SK-N-DZ (cell line): ENCODE measurements around the gene FST.

ENCODE experiments used
- DNase-seq: peaks from one replicate; pipeline ENCODE4 v3.0.0-alpha.2; 2015; ENCODE audit warnings: low spot score

Gene FST

GRCh38 chr5:53472720-53473510, 7.5 kb upstream of the FST start:
- DNase-seq = no peak

- DNase-seq = no peak
Measured at GRCh38 chr5:53473633-53474032, 6.8 kb upstream of the FST start.

GRCh38 chr5:53475320-53475719, 5.1 kb upstream of the FST start:
- no peak for DNase-seq

DNA sequence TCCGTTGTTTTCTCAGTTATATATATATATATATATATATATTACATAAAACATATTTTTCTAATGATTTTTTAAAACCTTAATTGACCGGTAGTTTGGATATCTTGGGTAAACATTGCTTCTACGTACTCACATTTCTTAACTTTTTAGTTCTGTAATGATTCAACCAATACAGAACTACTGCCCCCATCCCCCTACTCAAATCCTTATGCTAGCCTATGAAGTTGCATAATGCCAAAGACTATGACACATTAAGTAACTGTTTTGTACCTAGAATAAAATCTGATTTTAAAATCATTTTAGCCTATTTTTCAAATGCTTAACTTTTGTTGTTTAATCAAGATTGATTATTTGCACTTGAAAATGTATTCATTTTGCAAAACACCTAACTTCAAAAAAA, 4.4 kb upstream of the FST start:
- no peak for DNase-seq

GRCh38 chr5:53476531-53477480, 3.6 kb upstream of the FST start:
- DNase-seq = no peak

DNA sequence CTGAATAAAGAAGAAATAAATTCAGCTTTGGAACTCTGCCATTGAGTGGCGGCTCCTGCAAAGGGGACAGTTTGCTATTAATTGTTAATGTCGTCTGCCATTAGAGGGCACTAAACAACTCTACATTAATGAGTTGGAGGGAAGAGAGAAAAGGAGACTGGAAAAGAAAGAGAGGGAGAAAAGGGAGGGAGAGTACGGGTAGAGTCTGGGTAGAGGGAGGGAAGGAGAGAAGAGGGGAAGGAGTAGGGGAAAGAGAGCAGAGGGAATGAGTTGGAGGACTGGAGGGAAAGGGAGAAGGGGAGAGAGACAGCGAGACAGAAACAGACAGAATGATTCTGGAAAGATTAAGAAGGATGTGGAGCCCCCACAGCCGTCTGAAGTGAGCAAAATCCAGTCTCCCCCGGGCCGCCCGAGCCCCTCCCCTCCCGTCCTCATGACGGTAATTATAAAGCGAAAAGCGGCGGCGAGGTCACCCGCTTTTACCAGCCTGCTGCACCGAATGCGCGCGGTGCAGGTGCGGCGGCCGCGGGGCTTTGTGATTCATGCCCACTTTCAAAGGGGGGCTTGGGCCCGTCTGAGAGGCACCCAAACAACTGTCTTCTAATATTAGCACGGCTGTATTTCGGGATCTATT, 1.9 kb upstream of the FST start:
- peak; percentile 32 for DNase-seq

DNA sequence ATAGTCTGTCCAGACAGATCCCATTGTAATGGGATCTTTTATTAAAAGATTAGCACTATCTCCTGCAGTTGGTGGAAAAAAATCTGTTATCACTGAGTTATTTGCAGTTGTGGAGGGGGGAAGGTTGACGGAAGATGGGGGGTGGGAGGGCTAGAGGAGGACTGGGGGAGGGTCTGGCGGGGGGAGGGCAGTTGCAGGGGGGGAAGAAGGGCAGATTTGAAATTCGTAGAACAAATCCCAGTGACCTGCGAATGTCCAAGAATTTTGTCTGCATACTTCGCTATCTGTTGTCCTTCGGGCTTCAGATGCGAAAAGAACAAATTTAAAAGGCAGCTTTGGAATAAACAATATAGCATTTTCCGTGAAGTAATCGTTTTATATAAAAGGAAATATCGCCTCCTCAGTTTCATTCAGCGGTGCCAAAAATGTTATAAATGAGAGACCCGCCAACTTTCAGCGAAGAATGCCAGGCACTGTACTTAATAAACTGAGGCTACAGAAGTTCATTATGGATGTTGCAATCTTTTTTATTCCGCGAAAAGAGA, 1.3 kb upstream of the FST start:
- no peak for DNase-seq

GRCh38 chr5:53479590-53480415, 626 bp upstream of the FST start:
- no peak for DNase-seq

DNA sequence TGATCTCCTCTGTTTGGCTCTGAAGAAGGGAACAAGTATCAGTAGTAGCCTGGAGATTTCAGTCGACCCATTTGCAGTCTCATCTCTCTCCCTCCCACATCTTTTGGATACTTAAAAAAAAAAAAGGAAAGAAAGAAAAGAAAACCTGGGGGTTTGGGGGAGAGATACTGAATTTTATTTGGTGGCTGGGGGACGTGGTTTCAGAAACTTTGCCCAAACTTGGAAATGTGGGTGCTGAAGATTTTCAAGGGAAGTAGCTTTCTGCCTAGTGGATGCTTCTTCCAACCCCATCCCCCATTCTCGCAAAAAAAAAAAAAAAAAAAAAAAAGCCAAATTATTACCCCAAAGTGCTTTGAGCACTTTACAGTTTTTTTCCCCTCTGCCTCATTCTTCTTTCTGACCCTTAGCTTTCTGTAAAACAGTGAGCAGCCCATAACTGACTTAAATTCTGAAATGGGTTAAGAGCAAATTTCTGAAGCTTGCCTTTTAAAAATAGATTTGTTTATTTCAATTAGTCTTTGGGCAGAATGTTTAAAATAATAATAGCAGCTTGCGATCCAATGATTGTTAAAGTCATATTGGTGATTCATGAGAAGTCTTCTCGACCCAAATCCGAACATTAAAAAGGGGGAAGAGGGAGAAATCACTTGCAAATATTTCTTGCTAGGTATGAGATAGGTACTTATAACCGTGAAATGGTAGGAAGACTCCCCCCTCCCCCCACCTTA, 894 bp downstream of the FST start:
- no peak for DNase-seq

GRCh38 chr5:53481887-53482716, 1.7 kb downstream of the FST start:
- no peak for DNase-seq

DNA sequence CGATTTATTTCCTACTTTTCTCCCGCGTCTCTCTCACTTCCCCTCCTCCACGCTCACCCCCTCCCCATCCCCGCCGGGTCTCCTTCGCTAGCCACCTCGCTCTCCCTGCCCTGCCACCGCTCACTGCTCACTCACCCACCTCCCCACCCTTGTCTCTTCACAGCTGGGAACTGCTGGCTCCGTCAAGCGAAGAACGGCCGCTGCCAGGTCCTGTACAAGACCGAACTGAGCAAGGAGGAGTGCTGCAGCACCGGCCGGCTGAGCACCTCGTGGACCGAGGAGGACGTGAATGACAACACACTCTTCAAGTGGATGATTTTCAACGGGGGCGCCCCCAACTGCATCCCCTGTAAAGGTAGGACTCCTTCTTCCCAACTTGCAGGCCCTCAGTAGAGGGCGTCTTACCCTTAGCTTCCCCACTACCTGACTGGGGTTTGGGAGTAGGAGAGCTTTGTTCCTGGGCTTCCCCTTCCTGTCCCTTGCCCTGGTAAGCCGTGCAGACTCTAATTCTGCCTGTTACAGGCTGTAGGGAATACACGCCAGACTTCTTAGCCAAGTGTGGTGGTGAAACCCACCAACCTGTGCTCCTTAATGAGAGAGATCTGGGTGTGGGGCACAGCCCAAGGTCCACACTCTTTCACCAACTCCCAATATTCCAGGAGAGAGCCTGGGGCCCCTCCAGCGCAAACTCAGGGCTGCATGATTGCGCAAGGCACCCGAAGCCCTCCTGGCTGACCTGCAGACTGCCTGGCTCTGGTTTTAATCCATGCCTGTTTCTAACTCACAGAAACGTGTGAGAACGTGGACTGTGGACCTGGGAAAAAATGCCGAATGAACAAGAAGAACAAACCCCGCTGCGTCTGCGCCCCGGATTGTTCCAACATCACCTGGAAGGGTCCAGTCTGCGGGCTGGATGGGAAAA, 2.5 kb downstream of the FST start:
- no peak for DNase-seq

DNA sequence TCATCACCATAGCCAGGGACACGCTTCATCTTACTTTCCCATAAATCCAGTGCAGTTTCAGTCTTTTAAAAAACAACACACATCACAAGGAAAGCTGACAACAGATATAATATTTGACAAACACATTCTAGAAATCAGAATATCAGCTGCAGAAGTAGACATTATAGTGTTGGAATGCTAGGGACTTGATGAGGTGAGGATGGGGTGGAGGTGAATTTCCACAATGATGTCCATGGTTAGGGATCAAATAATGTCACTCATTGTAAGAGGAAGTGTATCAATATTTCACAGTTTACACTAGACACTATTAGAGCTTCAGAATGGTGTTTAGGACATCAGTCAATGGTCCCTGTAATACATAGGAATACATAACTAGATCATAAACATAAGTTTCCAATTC, 7.0 kb downstream of the FST start:
- DNase-seq = no peak

- DNase-seq = no peak
Measured at GRCh38 chr5:53488195-53488722, 7.8 kb downstream of the FST start.

DNA sequence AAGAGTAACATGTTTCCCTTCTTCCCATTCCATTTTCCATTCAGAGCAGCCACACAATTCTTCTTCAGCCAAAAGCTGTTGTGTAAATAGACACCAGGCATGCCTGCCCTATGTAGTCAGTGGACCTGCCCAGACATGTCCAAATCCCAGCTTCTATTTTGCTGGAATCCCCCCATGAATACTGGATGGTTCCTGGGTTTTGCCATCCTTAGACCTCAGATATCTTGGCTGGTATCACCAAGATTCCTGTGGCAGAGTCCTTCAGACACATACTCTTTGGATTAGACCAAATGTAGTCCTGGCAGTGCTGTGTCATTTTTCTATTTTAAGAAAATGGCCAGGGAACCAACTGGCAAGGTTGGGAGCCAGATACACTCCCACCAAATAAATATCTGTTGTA, 10.3 kb downstream of the FST start:
- DNase-seq = no peak

DNA sequence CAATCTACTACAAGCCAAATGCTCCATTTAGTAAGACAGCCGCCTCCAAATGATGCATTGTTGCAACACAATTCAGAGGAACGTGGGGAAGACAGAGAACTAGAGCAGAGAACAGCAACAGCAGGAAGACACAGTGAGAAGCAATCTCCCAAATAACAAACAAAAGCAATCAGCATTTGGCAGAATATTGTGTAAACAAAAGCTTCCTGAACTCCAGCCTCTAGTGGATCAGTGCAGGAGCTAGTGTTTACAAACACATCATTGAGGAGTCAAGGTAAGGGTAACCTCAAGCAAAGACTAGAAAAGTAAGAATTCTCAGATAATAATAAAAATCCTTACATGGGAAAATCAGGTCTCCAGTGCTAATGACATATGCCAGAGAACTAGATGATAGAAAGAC, 20.6 kb downstream of the FST start:
- DNase-seq = no peak

DNA sequence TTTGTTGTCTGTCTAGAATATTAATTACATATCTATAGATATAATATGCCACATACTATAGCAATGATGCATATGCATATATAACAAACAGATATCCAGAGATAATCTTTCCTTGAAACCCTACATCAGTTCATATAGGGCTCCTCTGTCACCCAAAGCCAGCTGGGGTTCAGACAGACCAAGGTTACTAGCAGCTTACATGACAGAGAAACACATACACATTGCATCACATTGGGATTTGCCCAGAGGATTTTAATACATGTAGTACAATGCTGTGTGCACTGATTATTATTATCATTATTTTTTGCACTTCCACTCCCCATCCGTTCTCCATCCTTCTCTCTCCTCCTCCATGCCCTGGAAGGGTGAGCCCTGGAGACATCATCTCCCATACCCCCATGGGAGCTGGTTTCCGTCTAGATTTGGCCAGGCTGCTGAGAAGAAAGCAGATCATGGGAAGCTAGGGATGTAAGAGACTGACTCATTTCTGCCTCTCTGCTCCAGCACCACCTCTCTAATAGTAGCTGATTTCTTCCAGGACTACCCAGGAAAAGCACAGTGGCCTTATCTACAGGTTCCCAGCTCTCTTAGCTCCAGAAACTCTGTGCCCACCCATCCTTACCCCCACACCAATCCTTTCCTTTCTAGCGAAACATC, 23.3 kb downstream of the FST start:
- no peak for DNase-seq

- DNase-seq = no peak
Measured at GRCh38 chr5:53507013-53507412, 26.6 kb downstream of the FST start.

GRCh38 chr5:53508125-53508524, 27.7 kb downstream of the FST start:
- no peak for DNase-seq
